ENCODE data around the gene ASPSCR1. TPM values are rescaled to one million over a fixed set of nuclear protein-coding genes. Genes with fewer than 3 reads are reported as not detected.

ASPSCR1 gene
- total RNA-seq, 1 donor from 2014 or later: 30.4 TPM

DNA sequence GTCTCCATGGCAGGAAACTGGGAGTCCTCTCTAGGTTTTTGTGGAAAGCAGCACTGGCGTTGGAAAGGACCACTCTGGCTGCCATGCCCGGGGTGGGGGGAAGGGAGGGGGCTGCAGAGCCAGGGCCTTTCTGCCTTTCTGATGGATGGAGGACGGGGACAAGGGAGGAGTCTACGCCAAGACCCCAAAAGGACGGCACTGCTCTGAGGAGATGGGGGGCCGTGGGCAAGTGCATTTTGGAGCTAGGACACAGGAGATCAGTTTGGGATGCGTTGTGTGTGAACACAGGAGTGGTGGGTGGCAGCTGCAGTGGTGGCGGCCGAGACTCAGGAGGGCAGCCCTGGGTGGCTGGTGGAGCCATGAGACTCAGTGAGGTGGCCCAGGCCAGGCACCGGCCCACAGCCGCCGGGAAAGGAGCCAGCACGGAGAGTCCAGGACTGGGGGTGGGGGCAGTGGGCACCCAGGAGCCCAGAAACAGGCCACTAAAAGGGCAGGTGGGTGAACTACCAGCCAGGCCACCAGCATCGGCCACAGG is 43.2 kb downstream of the ASPSCR1 start:
- DNase-seq (ENCODE audit: low spot score): no peak
- peaks cover 18% of the 10 kb centered on the region for H3K4me1 Mint-ChIP-seq (ENCODE audit: low read depth)
- no peak overlapping the region for H3K27ac Mint-ChIP-seq (ENCODE audit: unreplicated experiment)
- H3K9me3 Mint-ChIP-seq (ENCODE audit: low read depth): no peaks in the 10 kb centered on the region
- TF ChIP-seq, protein P1, sequence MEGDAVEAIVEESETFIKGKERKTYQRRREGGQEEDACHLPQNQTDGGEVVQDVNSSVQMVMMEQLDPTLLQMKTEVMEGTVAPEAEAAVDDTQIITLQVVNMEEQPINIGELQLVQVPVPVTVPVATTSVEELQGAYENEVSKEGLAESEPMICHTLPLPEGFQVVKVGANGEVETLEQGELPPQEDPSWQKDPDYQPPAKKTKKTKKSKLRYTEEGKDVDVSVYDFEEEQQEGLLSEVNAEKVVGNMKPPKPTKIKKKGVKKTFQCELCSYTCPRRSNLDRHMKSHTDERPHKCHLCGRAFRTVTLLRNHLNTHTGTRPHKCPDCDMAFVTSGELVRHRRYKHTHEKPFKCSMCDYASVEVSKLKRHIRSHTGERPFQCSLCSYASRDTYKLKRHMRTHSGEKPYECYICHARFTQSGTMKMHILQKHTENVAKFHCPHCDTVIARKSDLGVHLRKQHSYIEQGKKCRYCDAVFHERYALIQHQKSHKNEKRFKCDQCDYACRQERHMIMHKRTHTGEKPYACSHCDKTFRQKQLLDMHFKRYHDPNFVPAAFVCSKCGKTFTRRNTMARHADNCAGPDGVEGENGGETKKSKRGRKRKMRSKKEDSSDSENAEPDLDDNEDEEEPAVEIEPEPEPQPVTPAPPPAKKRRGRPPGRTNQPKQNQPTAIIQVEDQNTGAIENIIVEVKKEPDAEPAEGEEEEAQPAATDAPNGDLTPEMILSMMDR (IDR thresholded peaks at IDR 0.05): no peak
- H3K27me3 Mint-ChIP-seq (ENCODE audit: low read depth): no peaks in the 10 kb centered on the region
- no peaks in the 10 kb centered on the region for H3K36me3 Mint-ChIP-seq (ENCODE audit: low read depth)
- H3K4me3 Mint-ChIP-seq (ENCODE audit: unreplicated experiment): no peak overlapping the region

DNA sequence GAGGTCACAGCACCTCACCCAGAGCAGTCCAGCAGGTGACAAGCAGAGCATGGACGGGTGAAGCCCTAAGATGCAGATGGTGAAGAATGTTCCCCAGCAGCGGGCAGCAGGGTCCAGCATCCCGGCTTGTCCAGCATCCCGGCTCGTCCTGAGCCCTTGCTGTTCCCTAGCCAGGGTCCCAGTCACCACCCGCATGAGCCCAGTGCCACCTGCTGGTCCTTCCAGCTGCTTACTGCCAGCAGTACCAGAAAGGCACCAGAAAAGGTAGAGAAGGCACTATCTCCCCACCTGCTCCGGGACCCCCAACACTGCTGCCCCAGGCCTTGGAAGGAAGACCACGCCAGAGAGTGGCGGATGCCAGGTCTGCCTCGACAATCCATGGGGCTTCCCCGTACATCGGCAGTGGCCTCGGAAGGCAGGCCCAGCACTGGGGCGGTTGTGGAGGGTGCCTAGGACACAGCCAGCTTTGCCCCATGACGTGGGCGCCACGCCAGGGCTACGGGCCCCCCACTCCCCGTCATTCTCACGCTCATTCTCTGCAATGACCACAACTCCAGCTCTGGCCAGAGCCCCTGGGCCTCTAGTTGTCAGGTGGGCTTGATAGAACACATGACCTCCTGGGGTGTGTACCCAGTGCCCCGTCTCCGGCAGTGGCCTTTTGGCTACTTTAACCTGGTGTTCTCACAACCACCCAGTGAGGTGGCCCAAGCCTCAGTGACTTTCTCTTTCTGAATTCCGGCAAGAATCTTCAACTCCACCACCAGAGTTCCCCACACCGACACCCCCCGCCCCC is 43.9 kb downstream of the ASPSCR1 start:
- Mint-ChIP-seq H3K9me3 (ENCODE audit: low read depth) (no peaks in the 10 kb centered on the region), H3K27me3 (ENCODE audit: low read depth) (no peaks in the 10 kb centered on the region), H3K4me1 (ENCODE audit: low read depth) (peaks cover 18% of the 10 kb centered on the region), H3K27ac (ENCODE audit: unreplicated experiment) (peak overlapping the region; percentile 17), H3K36me3 (ENCODE audit: low read depth) (no peaks in the 10 kb centered on the region), H3K4me3 (ENCODE audit: unreplicated experiment) (peak overlapping the region; percentile 78)
- DNase-seq (ENCODE audit: low spot score): no peak
- TF ChIP-seq, protein P1 (IDR thresholded peaks at IDR 0.05): peak; percentile 83

DNA sequence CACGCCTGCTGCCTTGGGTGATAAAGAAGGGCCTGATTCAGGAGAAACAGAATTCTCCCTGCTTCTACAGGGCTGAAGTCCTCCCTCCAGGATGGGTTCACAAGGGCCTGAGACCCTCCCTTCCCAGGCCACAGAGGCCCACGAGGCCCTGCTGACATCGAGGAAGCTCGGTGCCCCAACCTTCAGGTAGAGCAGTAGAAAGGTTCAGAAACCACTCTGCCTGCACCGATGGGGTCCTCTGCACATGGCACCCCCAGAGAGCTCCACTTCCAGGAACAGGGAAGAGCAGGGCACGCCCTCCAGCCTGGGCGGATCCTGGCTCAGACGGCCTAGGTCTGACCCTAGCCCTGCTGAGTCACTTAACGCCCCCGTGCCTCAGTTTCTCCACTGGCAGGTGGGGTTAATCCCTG is 44.5 kb downstream of the ASPSCR1 start:
- H3K4me3 Mint-ChIP-seq (ENCODE audit: unreplicated experiment): peak overlapping the region; percentile 78
- no peak for DNase-seq (ENCODE audit: low spot score)
- TF ChIP-seq, protein P1 (IDR thresholded peaks at IDR 0.05): no peak
- peaks cover 18% of the 10 kb centered on the region for H3K4me1 Mint-ChIP-seq (ENCODE audit: low read depth)
- H3K36me3 Mint-ChIP-seq (ENCODE audit: low read depth): no peaks in the 10 kb centered on the region
- H3K27ac Mint-ChIP-seq (ENCODE audit: unreplicated experiment): peak overlapping the region; percentile 36
- no peaks in the 10 kb centered on the region for H3K9me3 Mint-ChIP-seq (ENCODE audit: low read depth)
- no peaks in the 10 kb centered on the region for H3K27me3 Mint-ChIP-seq (ENCODE audit: low read depth)

DNA sequence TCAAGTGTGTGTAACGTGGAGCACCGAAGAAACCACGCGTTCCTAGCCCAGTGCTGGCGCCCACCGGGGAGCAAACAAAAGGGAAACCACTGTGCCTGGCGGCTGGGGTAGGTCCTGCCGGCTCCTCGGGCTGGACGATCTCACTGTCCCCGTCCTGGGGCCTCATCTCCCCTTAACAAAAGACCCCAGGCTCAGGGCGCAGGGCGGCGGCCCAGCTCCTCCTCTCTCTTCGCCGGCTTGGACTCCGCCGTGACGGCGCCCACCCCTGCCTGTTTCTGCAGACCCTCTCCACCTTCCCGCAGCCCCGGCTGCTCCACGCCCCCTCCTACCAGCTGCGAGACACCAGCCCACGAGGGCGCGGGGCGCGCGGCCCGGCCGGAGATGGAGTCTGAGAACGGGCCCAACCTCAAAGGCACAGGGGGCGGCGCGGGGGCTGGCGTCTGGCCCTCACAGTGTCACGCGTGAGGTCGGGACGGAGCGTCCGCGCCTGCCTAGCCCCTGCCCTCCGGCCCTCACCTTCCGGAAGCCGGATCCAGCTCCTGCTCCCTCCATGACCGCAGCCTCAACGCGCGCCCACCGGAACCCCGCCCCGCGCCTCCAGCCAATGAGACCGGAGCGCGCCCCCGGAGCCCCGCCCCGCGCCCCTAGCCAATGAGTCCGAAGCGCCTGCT is 45.0 kb downstream of the ASPSCR1 start, which contains the start of gene CENPX:
Gene CENPX (minus strand): TSS at position 569 of the 671 bp plus-strand sequence. CDS start 17 bp downstream, at position 552.
- Mint-ChIP-seq H3K27me3 (ENCODE audit: low read depth) (no peaks in the 10 kb centered on the region), H3K27ac (ENCODE audit: unreplicated experiment) (peak within 1 kb of the TSS; percentile 36), H3K36me3 (ENCODE audit: low read depth) (no peaks in the 10 kb centered on the region), H3K9me3 (ENCODE audit: low read depth) (no peaks in the 10 kb centered on the region), H3K4me3 (ENCODE audit: unreplicated experiment) (peak within 1 kb of the TSS; percentile 78), H3K4me1 (ENCODE audit: low read depth) (peaks cover 18% of the 10 kb centered on the region)
- DNase-seq (ENCODE audit: low spot score): no peak
- TF ChIP-seq, protein P1 (IDR thresholded peaks at IDR 0.05): peak; percentile 11

DNA sequence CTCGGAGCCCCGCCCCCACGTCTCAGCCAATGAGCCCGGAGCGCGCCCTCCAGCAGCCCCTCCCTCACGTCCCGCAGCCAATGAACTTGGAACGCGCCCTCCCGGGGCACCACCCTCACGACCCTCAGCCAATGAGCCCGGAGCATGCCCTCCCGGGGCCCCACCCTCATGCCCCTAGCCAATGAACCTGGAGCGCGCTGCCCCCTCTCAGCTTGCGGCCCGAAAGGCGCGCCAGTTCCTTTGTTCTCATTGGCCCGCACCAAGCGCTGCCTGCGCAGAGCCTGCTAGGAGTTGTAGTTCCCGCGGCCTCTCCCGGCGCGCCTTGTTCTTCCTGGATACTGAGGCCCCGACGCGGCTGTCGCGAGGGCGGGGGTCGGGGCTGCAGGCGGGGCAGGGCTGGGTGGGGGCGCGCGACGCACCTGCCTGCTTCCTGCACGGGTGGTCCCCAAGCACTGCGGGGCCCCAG is 45.6 kb downstream of the ASPSCR1 start, which contains the start of gene LRRC45:
Gene LRRC45 (plus strand): TSS at position 325 of the 466 bp plus-strand sequence. CDS start 339 bp downstream, outside the sequence.
- TF ChIP-seq, protein P1 (IDR thresholded peaks at IDR 0.05): no peak
- H3K36me3 Mint-ChIP-seq (ENCODE audit: low read depth): no peaks in the 10 kb centered on the region
- peak within 1 kb of the TSS; percentile 36 for H3K27ac Mint-ChIP-seq (ENCODE audit: unreplicated experiment)
- peaks cover 18% of the 10 kb centered on the region for H3K4me1 Mint-ChIP-seq (ENCODE audit: low read depth)
- no peaks in the 10 kb centered on the region for H3K27me3 Mint-ChIP-seq (ENCODE audit: low read depth)
- DNase-seq (ENCODE audit: low spot score): peak; percentile 100
- peak within 1 kb of the TSS; percentile 78 for H3K4me3 Mint-ChIP-seq (ENCODE audit: unreplicated experiment)
- H3K9me3 Mint-ChIP-seq (ENCODE audit: low read depth): no peaks in the 10 kb centered on the region

Data from chondrocyte (in vitro differentiated cells).